ENCODE results near the gene ZFTA. TPM values are rescaled to one million over a fixed set of nuclear protein-coding genes. Genes with fewer than 3 reads are reported as not detected.
A peak's percentile ranks its signal among the peaks of the same experiment; 100 is the strongest.

Gene ZFTA
- polyA plus RNA-seq (2.9 to 4.6 TPM (median 3.3 TPM) in 3 replicates), polyA minus RNA-seq (1.9 to 3.2 TPM (median 2.7 TPM) in 3 replicates)
- polyA plus RNA-seq (2011; ENCODE audit: low read depth), result 0.46 TPM
- 2.3 TPM in 2 replicates for polyA plus RNA-seq (2011; cell fraction: cytosol; rRNA removed)
- polyA plus RNA-seq (2011; cell fraction: nucleus; rRNA removed), result 6.0 and 6.2 TPM in 2 replicates
- polyA plus RNA-seq (2012; ENCODE audit: low replicate concordance), result 1.3 and 3.9 TPM in 2 replicates
- 8.8 TPM for polyA minus RNA-seq (2011; cell fraction: cytosol; rRNA and poly(A)+ RNA removed)
- 4.2 and 4.6 TPM in 2 replicates for polyA minus RNA-seq (2011; cell fraction: nucleus; rRNA and poly(A)+ RNA removed)

- no peaks in the 10 kb centered on the region for H3K36me3 ChIP-seq (ENCODE audit: control insufficient read depth in 2 of 2, extremely low read depth in 1 of 2, insufficient read depth in 2 of 2, low read length in 2 of 2)
- H3K9ac ChIP-seq (ENCODE audit: control insufficient read depth, extremely low read depth, insufficient read depth, low read length), result peak within 1 kb of the TSS; percentile 73
- dilution Hi-C loops (cut with MboI; ENCODE audit: extremely low pct_ligation_motif_present, low sequenced_read_pairs), result no loop called here
- peak within 1 kb of the TSS; percentile 56 to 92 (median 91) for H3K4me3 ChIP-seq (ENCODE audit: control insufficient read depth in 2 of 3, extremely low read depth in 1 of 3, insufficient read depth in 2 of 3, low read depth in 1 of 3, low read length in 3 of 3)
- peak within 1 kb of the TSS; percentile 54 for H3K27ac ChIP-seq (ENCODE audit: control insufficient read depth, insufficient read depth, low read length)
- peaks cover 5% of the 10 kb centered on the region for H4K20me1 ChIP-seq (ENCODE audit: control insufficient read depth, extremely low read depth, insufficient read depth, low read length)
- peaks cover 3% of the 10 kb centered on the region for H3K79me2 ChIP-seq (ENCODE audit: control insufficient read depth, insufficient read depth, low read length)
- TF ChIP-seq EZH2 (IDR thresholded peaks at IDR 0.05; ENCODE audit: low read length) (no peak), CTCF (optimal IDR thresholded peaks at IDR 0.05 in 1 of 3, IDR thresholded peaks at IDR 0.05 in 1 of 3, conservative IDR thresholded peaks at IDR 0.05 in 1 of 3; ENCODE audit: extremely low read depth in 1 of 3, insufficient read depth in 2 of 3, low read length in 3 of 3) (peak in 2 of 3 experiments; percentile 50 to 72)
- DNase-seq (ENCODE audit: low read depth, low spot score) (no peak), FAIRE-seq (no peak)
- no peaks in the 10 kb centered on the region for H3K27me3 ChIP-seq (ENCODE audit: control insufficient read depth, extremely low read depth, insufficient read depth, low read length)
- peak within 1 kb of the TSS; percentile 58 for H2AFZ ChIP-seq (ENCODE audit: control insufficient read depth, low read length)
- no peaks in the 10 kb centered on the region for H3K9me3 ChIP-seq (ENCODE audit: control insufficient read depth, low read depth, low read length)
- peaks cover 8% of the 10 kb centered on the region for H3K4me1 ChIP-seq (ENCODE audit: control insufficient read depth, extremely low read depth, insufficient read depth, low read length)
- no peaks in the 10 kb centered on the region for H3K9me1 ChIP-seq (ENCODE audit: control insufficient read depth, extremely low read depth, insufficient read depth, low read length)
- peak within 1 kb of the TSS; percentile 91 for H3K4me2 ChIP-seq (ENCODE audit: control insufficient read depth, extremely low read depth, insufficient read depth, low read depth, low read length)
Observed at GRCh38 chr11:63768237-63769041, at the start of gene ZFTA. Gene ZFTA, minus strand, starts transcription at chr11:63768775. Its CDS starts 153 bp downstream, at chr11:63768622.

- peaks cover 13% of the 10 kb centered on the region for H3K4me1 ChIP-seq (ENCODE audit: control insufficient read depth, extremely low read depth, insufficient read depth, low read length)
- no peak for DNase-seq (ENCODE audit: low read depth, low spot score)
- no peaks in the 10 kb centered on the region for H3K27me3 ChIP-seq (ENCODE audit: control insufficient read depth, extremely low read depth, insufficient read depth, low read length)
- no peak overlapping the region for H3K9ac ChIP-seq (ENCODE audit: control insufficient read depth, extremely low read depth, insufficient read depth, low read length)
- H3K36me3 ChIP-seq (ENCODE audit: control insufficient read depth in 2 of 2, extremely low read depth in 1 of 2, insufficient read depth in 2 of 2, low read length in 2 of 2), result peaks cover 12 to 26% of the 10 kb centered on the region in 2 experiments
- H3K27ac ChIP-seq (ENCODE audit: control insufficient read depth, insufficient read depth, low read length), result no peak overlapping the region
- H3K79me2 ChIP-seq (ENCODE audit: control insufficient read depth, insufficient read depth, low read length), result peaks cover 30% of the 10 kb centered on the region
- no peaks in the 10 kb centered on the region for H3K9me3 ChIP-seq (ENCODE audit: control insufficient read depth, low read depth, low read length)
- no peak for FAIRE-seq
- no peak overlapping the region for H2AFZ ChIP-seq (ENCODE audit: control insufficient read depth, low read length)
- H4K20me1 ChIP-seq (ENCODE audit: control insufficient read depth, extremely low read depth, insufficient read depth, low read length), result no peaks in the 10 kb centered on the region
- dilution Hi-C loops (cut with MboI; ENCODE audit: extremely low pct_ligation_motif_present, low sequenced_read_pairs), result no loop called here
- H3K4me2 ChIP-seq (ENCODE audit: control insufficient read depth, extremely low read depth, insufficient read depth, low read depth, low read length), result no peak overlapping the region
- no peaks in the 10 kb centered on the region for H3K9me1 ChIP-seq (ENCODE audit: control insufficient read depth, extremely low read depth, insufficient read depth, low read length)
- no peak for TF ChIP-seq EZH2 (IDR thresholded peaks at IDR 0.05; ENCODE audit: low read length)
- no peak for TF ChIP-seq CTCF (optimal IDR thresholded peaks at IDR 0.05 in 1 of 3, IDR thresholded peaks at IDR 0.05 in 1 of 3, conservative IDR thresholded peaks at IDR 0.05 in 1 of 3; ENCODE audit: extremely low read depth in 1 of 3, insufficient read depth in 2 of 3, low read length in 3 of 3)
- no peak overlapping the region for H3K4me3 ChIP-seq (ENCODE audit: control insufficient read depth in 2 of 3, extremely low read depth in 1 of 3, insufficient read depth in 2 of 3, low read depth in 1 of 3, low read length in 3 of 3)
Observed at GRCh38 chr11:63817758-63818498, 49.4 kb upstream of the ZFTA start.
